ENCODE results near the gene SLC12A2.

SLC12A2 gene

DNA sequence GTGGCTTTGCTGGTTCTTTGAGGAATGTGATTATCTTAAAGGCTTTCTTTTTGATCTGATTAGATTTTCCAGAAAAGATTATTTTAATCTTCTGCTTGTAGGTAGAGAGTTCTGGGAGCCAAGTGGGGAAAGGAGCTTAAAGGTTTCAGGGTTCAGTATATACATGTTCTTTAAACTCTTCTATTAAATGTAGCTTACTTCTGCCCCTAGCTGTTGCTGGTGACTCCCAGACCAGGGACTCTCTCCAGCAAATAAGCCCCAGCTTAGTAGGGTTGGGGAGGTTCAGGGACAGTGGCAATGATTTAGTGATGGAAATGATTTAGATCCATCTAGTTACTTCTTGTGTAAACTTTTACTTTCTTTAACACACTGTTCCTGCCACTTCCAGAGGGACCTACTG, 72.2 kb downstream of the SLC12A2 start:
- peaks cover 10 to 54% of the 10 kb centered on the region in 2 donors for H3K36me3 ChIP-seq (ENCODE audit: control insufficient read depth in 1 of 2, insufficient read depth in 2 of 2, low read length in 2 of 2)
- H3K4me1 ChIP-seq (ENCODE audit: control insufficient read depth in 1 of 2, insufficient read depth in 2 of 2, low read length in 2 of 2), result peaks cover 3 to 9% of the 10 kb centered on the region in 2 donors
- H3K4me3 ChIP-seq (ENCODE audit: low read depth in 1 of 2, low read length in 2 of 2), result no peak overlapping the region
- H3K9me3 ChIP-seq (ENCODE audit: control insufficient read depth in 1 of 2, low read length in 2 of 2), result no peaks in the 10 kb centered on the region
- H3K9ac ChIP-seq (ENCODE audit: low read depth in 1 of 2, low read length in 2 of 2), result no peak overlapping the region
- H3K27ac ChIP-seq (ENCODE audit: low read depth, low read length), result no peak overlapping the region
- no peaks in the 10 kb centered on the region for H3K27me3 ChIP-seq (ENCODE audit: control insufficient read depth in 1 of 2, insufficient read depth in 2 of 2, low read length in 2 of 2)

GRCh38 chr5:128156521-128156920, 73.0 kb downstream of the SLC12A2 start:
- Histone ChIP-seq H3K9ac (ENCODE audit: low read depth in 1 of 2, low read length in 2 of 2) (no peak overlapping the region), H3K9me3 (ENCODE audit: control insufficient read depth in 1 of 2, low read length in 2 of 2) (no peaks in the 10 kb centered on the region), H3K4me3 (ENCODE audit: low read depth in 1 of 2, low read length in 2 of 2) (no peak overlapping the region), H3K36me3 (ENCODE audit: control insufficient read depth in 1 of 2, insufficient read depth in 2 of 2, low read length in 2 of 2) (peaks cover 10 to 52% of the 10 kb centered on the region in 2 donors), H3K27ac (ENCODE audit: low read depth, low read length) (no peak overlapping the region), H3K27me3 (ENCODE audit: control insufficient read depth in 1 of 2, insufficient read depth in 2 of 2, low read length in 2 of 2) (no peaks in the 10 kb centered on the region), H3K4me1 (ENCODE audit: control insufficient read depth in 1 of 2, insufficient read depth in 2 of 2, low read length in 2 of 2) (peaks cover 3 to 9% of the 10 kb centered on the region in 2 donors)

- Histone ChIP-seq H3K9ac (ENCODE audit: low read depth in 1 of 2, low read length in 2 of 2) (no peak overlapping the region), H3K4me1 (ENCODE audit: control insufficient read depth in 1 of 2, insufficient read depth in 2 of 2, low read length in 2 of 2) (peaks cover 0 to 9% of the 10 kb centered on the region in 2 donors), H3K9me3 (ENCODE audit: control insufficient read depth in 1 of 2, low read length in 2 of 2) (no peaks in the 10 kb centered on the region), H3K4me3 (ENCODE audit: low read depth in 1 of 2, low read length in 2 of 2) (no peak overlapping the region), H3K27me3 (ENCODE audit: control insufficient read depth in 1 of 2, insufficient read depth in 2 of 2, low read length in 2 of 2) (no peaks in the 10 kb centered on the region), H3K27ac (ENCODE audit: low read depth, low read length) (no peak overlapping the region), H3K36me3 (ENCODE audit: control insufficient read depth in 1 of 2, insufficient read depth in 2 of 2, low read length in 2 of 2) (peaks cover 22 to 55% of the 10 kb centered on the region in 2 donors)
These were observed 74.8 kb downstream of the SLC12A2 start for GRCh38 chr5:128158342-128158741.

GRCh38 chr5:128163991-128164390, 80.4 kb downstream of the SLC12A2 start:
- Histone ChIP-seq H3K9me3 (ENCODE audit: control insufficient read depth in 1 of 2, low read length in 2 of 2) (no peaks in the 10 kb centered on the region), H3K4me1 (ENCODE audit: control insufficient read depth in 1 of 2, insufficient read depth in 2 of 2, low read length in 2 of 2) (no peaks in the 10 kb centered on the region), H3K9ac (ENCODE audit: low read depth in 1 of 2, low read length in 2 of 2) (no peak overlapping the region), H3K4me3 (ENCODE audit: low read depth in 1 of 2, low read length in 2 of 2) (no peak overlapping the region), H3K27ac (ENCODE audit: low read depth, low read length) (no peak overlapping the region), H3K27me3 (ENCODE audit: control insufficient read depth in 1 of 2, insufficient read depth in 2 of 2, low read length in 2 of 2) (no peaks in the 10 kb centered on the region), H3K36me3 (ENCODE audit: control insufficient read depth in 1 of 2, insufficient read depth in 2 of 2, low read length in 2 of 2) (peaks cover 13 to 34% of the 10 kb centered on the region in 2 donors)

DNA sequence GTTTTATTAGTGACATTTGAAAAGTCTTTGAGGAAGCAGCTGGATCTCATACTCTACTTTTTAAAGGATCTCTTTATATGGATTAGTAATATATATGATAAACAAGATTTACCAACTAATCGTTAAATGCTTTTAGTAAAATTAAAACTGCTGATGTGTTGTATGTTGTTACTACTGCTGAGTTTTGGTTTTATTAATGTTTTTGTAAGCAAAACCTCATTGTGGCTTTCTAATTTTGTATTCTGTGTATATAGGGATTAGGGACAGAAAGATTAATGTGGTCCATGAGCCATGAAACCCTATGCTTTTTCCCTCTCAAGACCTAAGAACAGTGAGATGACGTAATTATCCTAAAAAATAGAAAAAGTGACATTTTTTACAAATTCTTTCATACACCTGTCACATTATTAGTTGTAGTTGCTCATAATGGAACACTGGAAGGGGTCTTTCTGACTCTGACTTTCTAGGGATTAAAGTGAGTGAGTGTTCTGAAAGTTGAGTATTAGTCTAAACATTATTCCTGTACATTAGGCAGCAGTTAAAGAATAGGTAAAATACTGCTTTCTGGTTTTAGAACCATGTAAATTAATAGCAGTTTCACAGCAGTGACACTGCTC, 85.9 kb downstream of the SLC12A2 start:
- Histone ChIP-seq H3K27me3 (ENCODE audit: control insufficient read depth in 1 of 2, insufficient read depth in 2 of 2, low read length in 2 of 2) (no peaks in the 10 kb centered on the region), H3K9me3 (ENCODE audit: control insufficient read depth in 1 of 2, low read length in 2 of 2) (no peaks in the 10 kb centered on the region), H3K27ac (ENCODE audit: low read depth, low read length) (no peak overlapping the region), H3K36me3 (ENCODE audit: control insufficient read depth in 1 of 2, insufficient read depth in 2 of 2, low read length in 2 of 2) (peaks cover 3 to 26% of the 10 kb centered on the region in 2 donors), H3K9ac (ENCODE audit: low read depth in 1 of 2, low read length in 2 of 2) (no peak overlapping the region), H3K4me1 (ENCODE audit: control insufficient read depth in 1 of 2, insufficient read depth in 2 of 2, low read length in 2 of 2) (no peaks in the 10 kb centered on the region), H3K4me3 (ENCODE audit: low read depth in 1 of 2, low read length in 2 of 2) (no peak overlapping the region)

GRCh38 chr5:128172102-128172501, 88.5 kb downstream of the SLC12A2 start:
- H3K36me3 ChIP-seq (ENCODE audit: control insufficient read depth in 1 of 2, insufficient read depth in 2 of 2, low read length in 2 of 2), result peaks cover 3 to 26% of the 10 kb centered on the region in 2 donors
- no peaks in the 10 kb centered on the region for H3K4me1 ChIP-seq (ENCODE audit: control insufficient read depth in 1 of 2, insufficient read depth in 2 of 2, low read length in 2 of 2)
- H3K4me3 ChIP-seq (ENCODE audit: low read depth in 1 of 2, low read length in 2 of 2), result no peak overlapping the region
- no peaks in the 10 kb centered on the region for H3K9me3 ChIP-seq (ENCODE audit: control insufficient read depth in 1 of 2, low read length in 2 of 2)
- no peaks in the 10 kb centered on the region for H3K27me3 ChIP-seq (ENCODE audit: control insufficient read depth in 1 of 2, insufficient read depth in 2 of 2, low read length in 2 of 2)
- no peak overlapping the region for H3K9ac ChIP-seq (ENCODE audit: low read depth in 1 of 2, low read length in 2 of 2)
- no peak overlapping the region for H3K27ac ChIP-seq (ENCODE audit: low read depth, low read length)

DNA sequence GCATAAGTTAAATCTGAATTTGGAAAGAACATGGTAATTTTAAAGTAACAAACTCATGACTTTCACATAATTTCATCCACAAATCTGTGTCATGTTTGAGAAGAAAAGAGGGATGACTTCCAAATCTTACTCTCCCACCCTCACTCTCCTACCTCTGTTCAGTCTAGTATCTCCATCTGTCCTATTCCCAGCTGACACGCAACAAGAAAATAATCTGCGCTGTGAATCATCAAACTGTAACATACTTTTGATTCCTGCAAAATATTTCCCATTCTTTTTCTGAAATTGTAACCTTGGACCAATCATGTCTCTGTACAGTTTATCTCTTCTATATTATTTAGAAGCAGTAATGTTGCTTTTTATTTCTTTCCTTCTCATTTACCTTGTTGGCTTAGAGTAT, 91.4 kb downstream of the SLC12A2 start:
- H3K36me3 ChIP-seq (ENCODE audit: control insufficient read depth in 1 of 2, insufficient read depth in 2 of 2, low read length in 2 of 2), result peaks cover 6 to 32% of the 10 kb centered on the region in 2 donors
- H3K27ac ChIP-seq (ENCODE audit: low read depth, low read length), result no peak overlapping the region
- H3K27me3 ChIP-seq (ENCODE audit: control insufficient read depth in 1 of 2, insufficient read depth in 2 of 2, low read length in 2 of 2), result no peaks in the 10 kb centered on the region
- H3K4me1 ChIP-seq (ENCODE audit: control insufficient read depth in 1 of 2, insufficient read depth in 2 of 2, low read length in 2 of 2), result no peaks in the 10 kb centered on the region
- no peak overlapping the region for H3K9ac ChIP-seq (ENCODE audit: low read depth in 1 of 2, low read length in 2 of 2)
- no peaks in the 10 kb centered on the region for H3K9me3 ChIP-seq (ENCODE audit: control insufficient read depth in 1 of 2, low read length in 2 of 2)
- H3K4me3 ChIP-seq (ENCODE audit: low read depth in 1 of 2, low read length in 2 of 2), result no peak overlapping the region

- Histone ChIP-seq H3K27ac (ENCODE audit: low read depth, low read length) (no peak overlapping the region), H3K27me3 (ENCODE audit: control insufficient read depth in 1 of 2, insufficient read depth in 2 of 2, low read length in 2 of 2) (no peaks in the 10 kb centered on the region), H3K36me3 (ENCODE audit: control insufficient read depth in 1 of 2, insufficient read depth in 2 of 2, low read length in 2 of 2) (peaks cover 10 to 24% of the 10 kb centered on the region in 2 donors), H3K9ac (ENCODE audit: low read depth in 1 of 2, low read length in 2 of 2) (no peak overlapping the region), H3K4me1 (ENCODE audit: control insufficient read depth in 1 of 2, insufficient read depth in 2 of 2, low read length in 2 of 2) (peaks cover 0 to 5% of the 10 kb centered on the region in 2 donors), H3K9me3 (ENCODE audit: control insufficient read depth in 1 of 2, low read length in 2 of 2) (no peaks in the 10 kb centered on the region), H3K4me3 (ENCODE audit: low read depth in 1 of 2, low read length in 2 of 2) (no peak overlapping the region)
These were observed 108.8 kb downstream of the SLC12A2 start for GRCh38 chr5:128192368-128192767.

GRCh38 chr5:128193665-128194390, 110.3 kb downstream of the SLC12A2 start:
- Histone ChIP-seq H3K36me3 (ENCODE audit: control insufficient read depth in 1 of 2, insufficient read depth in 2 of 2, low read length in 2 of 2) (peaks cover 10 to 24% of the 10 kb centered on the region in 2 donors), H3K27ac (ENCODE audit: low read depth, low read length) (no peak overlapping the region), H3K9me3 (ENCODE audit: control insufficient read depth in 1 of 2, low read length in 2 of 2) (no peaks in the 10 kb centered on the region), H3K4me3 (ENCODE audit: low read depth in 1 of 2, low read length in 2 of 2) (no peak overlapping the region), H3K27me3 (ENCODE audit: control insufficient read depth in 1 of 2, insufficient read depth in 2 of 2, low read length in 2 of 2) (no peaks in the 10 kb centered on the region), H3K9ac (ENCODE audit: low read depth in 1 of 2, low read length in 2 of 2) (no peak overlapping the region), H3K4me1 (ENCODE audit: control insufficient read depth in 1 of 2, insufficient read depth in 2 of 2, low read length in 2 of 2) (peaks cover 8 to 15% of the 10 kb centered on the region in 2 donors)

DNA sequence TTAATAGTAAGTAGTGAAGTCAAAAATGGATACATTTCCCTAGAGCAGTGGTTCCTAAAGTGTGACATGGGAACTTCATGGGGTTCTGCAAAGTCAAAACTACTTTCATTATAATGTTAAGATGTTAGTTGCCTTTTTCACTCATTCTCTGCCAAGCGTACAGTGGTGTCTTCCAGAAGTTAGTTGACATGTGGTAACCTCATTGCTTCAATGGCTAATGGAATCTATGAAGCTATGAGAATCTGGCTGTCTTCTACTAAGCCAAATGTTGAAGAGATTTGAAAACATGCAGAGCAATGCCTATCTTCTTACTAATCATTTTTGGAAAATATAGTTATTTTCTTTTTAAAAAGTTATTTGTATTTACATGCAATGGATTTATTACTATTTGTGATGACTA, 111.8 kb downstream of the SLC12A2 start:
- no peak overlapping the region for H3K4me3 ChIP-seq (ENCODE audit: low read depth in 1 of 2, low read length in 2 of 2)
- no peaks in the 10 kb centered on the region for H3K9me3 ChIP-seq (ENCODE audit: control insufficient read depth in 1 of 2, low read length in 2 of 2)
- H3K4me1 ChIP-seq (ENCODE audit: control insufficient read depth in 1 of 2, insufficient read depth in 2 of 2, low read length in 2 of 2), result peaks cover 11 to 16% of the 10 kb centered on the region in 2 donors
- H3K27ac ChIP-seq (ENCODE audit: low read depth, low read length), result no peak overlapping the region
- no peak overlapping the region for H3K9ac ChIP-seq (ENCODE audit: low read depth in 1 of 2, low read length in 2 of 2)
- peaks cover 10 to 24% of the 10 kb centered on the region in 2 donors for H3K36me3 ChIP-seq (ENCODE audit: control insufficient read depth in 1 of 2, insufficient read depth in 2 of 2, low read length in 2 of 2)
- no peaks in the 10 kb centered on the region for H3K27me3 ChIP-seq (ENCODE audit: control insufficient read depth in 1 of 2, insufficient read depth in 2 of 2, low read length in 2 of 2)

All from duodenal mucosa (tissue), 2 donors.